HG03442 (cell line): ENCODE data around the gene GXYLT1.
A peak's percentile ranks its signal among the peaks of the same experiment; 100 is the strongest.
"Not testable (repeated sequence)": the region's sequence is repeated elsewhere in the genome, so short reads cannot be mapped to it uniquely, and the experiment has no call there.

Source experiments
- ATAC-seq: cut with Tn5 transposase; IDR thresholded peaks from one replicate; pipeline ENCODE4 v1.9.1; 2021; ENCODE audit warnings: mild to moderate bottlenecking, moderate library complexity; ENCODE audit not compliant: unreplicated experiment

GXYLT1 gene

GRCh38 chr12:42144408-42145196 lies at the start of gene GXYLT1:
Gene GXYLT1, minus strand, starts transcription at chr12:42144874. Its CDS starts 228 bp downstream, at chr12:42144646.
- ATAC-seq: peak; percentile 90

- no peak for ATAC-seq
These were observed 48.0 kb upstream of the GXYLT1 start for GRCh38 chr12:42192686-42193085.

GRCh38 chr12:42192258-42192657 lies 47.6 kb upstream of the GXYLT1 start:
- no peak for ATAC-seq

GRCh38 chr12:42190376-42190775 lies 45.7 kb upstream of the GXYLT1 start:
- no peak for ATAC-seq

DNA sequence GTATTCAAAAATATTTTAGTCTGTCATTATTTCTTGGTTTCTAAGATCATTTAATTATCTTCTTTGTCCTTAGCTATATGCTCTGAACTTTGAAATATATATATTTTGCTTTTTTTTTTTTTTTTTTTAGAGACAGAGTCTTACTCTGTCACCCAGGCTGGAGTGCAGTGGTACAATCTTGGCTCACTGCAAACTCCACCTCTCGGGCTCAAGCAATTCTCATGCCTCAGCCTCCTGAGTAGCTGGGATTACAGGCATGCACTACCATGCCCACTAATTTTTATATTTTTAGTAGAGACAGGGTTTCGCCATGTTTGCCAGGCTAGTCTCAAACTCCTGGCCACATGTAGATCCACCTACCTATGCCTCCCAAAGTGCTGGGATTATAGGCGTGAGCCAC lies 43.6 kb upstream of the GXYLT1 start:
- not testable (repeated sequence) for ATAC-seq

DNA sequence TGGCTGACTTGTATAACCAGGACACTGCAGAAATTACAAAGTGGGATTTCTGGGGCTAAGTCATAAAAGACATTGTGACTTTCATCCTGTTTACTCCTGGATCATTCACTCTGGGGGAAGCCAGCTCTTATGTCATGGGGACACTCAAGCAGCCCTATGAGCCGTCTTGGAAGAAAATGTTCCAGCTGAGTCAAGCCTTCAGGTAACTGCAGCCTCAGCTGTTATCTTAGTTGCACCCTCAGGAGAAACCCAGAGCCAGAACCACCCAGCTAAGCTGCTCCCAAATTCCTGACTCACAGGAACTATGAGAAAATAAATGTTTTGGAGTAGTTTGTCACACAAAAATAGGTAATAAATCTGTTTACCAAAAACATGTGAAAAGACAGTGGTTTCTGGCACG lies 43.1 kb upstream of the GXYLT1 start:
- no peak for ATAC-seq

DNA sequence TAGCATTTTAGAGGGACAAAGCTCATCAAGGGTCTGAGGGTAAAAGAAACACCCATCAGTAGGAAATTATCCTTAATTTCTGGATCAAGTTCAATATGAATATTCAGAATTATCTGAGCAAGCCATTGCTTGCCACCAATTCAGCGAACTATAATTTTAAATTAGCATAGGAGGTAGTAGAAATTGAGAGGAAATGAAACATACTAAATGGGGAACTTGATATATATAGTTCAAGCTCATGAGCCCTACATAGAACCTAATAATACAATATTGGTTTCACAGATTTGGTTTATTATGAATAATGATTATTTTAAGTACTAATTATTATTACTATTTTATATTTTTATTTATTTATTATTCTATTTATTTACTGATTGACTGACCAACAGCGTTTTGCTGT lies 42.1 kb upstream of the GXYLT1 start:
- ATAC-seq: no peak

DNA sequence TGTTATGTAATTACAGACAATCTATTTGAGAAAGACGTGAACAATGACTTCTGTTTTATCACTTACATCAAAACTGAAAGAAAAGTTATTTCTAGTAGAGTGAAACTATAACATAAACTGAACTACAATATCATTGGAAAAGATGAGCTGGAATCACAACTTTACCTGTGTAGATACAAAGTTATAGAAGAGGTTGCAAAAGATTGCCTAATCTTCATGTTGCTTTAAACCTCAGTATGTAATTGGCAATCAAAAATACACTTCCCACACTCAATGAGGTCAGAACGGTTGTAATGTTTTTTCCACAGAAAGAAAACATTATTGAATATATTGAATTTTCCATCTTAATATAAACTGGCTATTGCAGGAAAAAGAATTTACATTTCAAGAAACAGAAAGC lies 37.7 kb upstream of the GXYLT1 start:
- no peak for ATAC-seq

GRCh38 chr12:42180990-42181596 lies 36.4 kb upstream of the GXYLT1 start:
- ATAC-seq: no peak

GRCh38 chr12:42178101-42178500 lies 33.4 kb upstream of the GXYLT1 start:
- ATAC-seq: no peak

DNA sequence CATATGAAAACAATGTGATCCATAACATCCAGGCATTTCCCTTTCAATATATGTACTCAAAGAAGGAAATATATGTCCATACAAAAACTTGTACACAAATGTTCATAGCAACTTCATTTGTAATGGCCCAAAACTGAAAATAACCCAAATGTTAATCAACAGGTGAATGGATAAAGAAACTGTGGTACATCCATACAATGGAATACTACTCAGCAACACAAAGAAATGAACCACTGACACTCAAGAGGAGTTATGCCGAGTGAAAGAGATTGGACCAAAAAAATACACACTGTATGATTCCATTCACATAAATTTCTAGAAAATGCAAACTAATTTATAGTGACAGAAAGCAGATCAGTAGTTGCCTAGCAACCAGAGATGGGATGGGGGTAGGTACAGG lies 30.3 kb upstream of the GXYLT1 start:
- ATAC-seq: no peak

GRCh38 chr12:42173961-42174521 lies 29.4 kb upstream of the GXYLT1 start:
- ATAC-seq: no peak

DNA sequence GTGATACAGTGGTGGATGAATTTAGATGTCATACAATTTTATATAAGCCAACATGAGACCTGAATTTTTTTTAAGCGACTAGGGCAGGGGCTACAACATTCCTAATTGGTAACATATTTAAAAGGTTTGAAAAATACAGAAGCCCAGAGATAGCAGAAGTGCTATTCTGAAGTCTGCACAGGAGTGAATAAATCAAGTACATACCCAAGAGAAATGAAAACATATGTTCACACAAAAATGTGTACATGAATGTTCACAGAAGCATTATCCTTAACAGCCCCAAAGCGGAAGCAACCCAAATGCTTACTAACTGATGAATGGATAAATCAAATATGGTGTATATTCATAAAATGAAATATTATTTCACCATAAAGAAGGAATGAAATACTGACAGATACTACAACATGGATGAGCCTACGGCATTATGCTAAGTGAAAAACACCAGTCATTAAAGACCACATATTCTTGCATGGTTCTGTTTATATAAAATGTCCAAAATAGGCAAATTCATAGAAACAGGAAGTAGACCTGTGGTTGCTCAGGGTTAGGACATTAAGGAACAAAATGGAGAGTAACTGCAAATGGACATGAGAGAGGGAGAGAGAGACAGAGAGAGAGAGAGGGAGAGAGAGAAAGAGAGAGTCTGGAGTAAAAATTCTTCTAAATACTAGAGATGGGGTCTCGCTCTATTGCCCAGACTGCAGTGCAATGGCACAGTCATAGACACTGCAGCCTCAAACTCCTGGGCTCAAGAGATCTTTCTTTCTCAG lies 28.0 kb upstream of the GXYLT1 start:
- ATAC-seq: no peak

DNA sequence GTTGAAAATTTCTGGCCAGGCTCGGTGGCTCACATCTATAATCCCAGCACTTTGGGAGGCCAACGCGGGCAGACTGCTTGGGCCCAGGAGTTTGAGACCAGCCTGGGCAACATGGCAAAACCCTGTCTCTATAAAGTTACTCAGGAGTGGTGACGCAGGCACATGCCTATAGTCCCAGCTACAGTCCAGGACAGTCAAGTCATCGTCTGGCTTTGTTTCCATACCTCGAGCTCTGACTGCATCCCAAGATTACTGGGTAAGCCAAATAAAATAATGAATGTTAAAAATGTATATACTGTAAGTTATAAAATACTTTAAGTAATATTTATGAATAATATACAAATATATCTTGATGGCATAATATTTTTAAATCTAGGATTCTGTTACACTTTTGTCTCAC lies 23.0 kb upstream of the GXYLT1 start:
- no peak for ATAC-seq

DNA sequence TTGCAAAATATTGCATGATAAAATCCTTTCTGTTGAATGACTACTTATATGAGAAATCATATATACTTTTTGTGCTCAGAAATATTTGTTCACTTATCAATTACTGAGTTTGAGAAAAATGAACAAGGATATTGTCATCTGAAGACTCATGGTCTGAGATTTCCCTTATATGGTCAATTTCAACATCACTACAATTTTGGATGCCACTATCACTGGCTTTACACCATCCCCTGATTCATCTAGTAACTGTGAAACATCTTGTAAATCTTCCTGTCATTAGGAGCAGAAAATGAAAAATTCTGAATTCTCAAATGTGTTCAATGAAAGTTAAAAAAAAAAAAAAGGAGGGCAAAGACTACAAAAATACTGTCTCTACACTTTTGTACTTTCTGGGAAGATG lies 21.8 kb upstream of the GXYLT1 start:
- no peak for ATAC-seq

DNA sequence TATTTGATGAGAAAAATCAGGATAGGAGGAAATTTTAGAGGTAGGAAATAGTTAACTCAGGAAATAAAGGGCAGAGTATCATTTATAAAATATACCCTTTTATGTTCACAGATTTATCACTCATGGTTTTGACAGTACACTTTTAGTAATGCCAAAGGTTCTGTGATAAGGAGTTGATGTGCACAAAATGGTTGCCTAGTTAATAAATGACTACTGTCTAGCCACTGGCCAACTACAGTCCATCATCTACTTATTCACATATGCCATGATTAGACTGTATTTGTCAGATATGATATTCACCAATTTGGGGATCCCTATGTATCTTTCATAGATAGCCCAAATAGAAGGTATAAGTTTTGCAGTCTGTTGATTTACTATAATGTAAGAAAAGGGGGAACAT lies 19.2 kb upstream of the GXYLT1 start:
- ATAC-seq: no peak

GRCh38 chr12:42162965-42163364 lies 18.3 kb upstream of the GXYLT1 start:
- no peak for ATAC-seq

- no peak for ATAC-seq
These were observed 17.5 kb upstream of the GXYLT1 start for GRCh38 chr12:42162193-42162592.

GRCh38 chr12:42161529-42161928 lies 16.9 kb upstream of the GXYLT1 start:
- no peak for ATAC-seq

DNA sequence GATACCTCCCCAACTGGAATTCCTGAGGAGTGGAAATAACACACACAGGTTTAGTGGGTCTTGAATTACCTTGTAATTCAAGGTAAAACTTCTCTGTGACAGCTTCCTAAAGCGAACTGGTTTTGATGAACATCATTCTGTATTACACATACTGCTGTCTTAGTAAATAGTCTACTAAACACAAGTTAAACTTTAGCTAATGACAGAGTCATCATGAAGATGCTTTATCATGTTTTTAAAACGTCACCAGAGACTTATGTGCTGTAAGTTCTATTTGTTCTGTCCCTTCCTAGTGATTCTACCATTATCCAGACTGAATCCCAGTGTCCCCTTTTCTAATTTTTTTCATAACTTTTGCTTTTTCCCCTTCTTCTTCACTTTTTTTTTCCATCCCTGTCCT lies 11.6 kb upstream of the GXYLT1 start:
- ATAC-seq: no peak

DNA sequence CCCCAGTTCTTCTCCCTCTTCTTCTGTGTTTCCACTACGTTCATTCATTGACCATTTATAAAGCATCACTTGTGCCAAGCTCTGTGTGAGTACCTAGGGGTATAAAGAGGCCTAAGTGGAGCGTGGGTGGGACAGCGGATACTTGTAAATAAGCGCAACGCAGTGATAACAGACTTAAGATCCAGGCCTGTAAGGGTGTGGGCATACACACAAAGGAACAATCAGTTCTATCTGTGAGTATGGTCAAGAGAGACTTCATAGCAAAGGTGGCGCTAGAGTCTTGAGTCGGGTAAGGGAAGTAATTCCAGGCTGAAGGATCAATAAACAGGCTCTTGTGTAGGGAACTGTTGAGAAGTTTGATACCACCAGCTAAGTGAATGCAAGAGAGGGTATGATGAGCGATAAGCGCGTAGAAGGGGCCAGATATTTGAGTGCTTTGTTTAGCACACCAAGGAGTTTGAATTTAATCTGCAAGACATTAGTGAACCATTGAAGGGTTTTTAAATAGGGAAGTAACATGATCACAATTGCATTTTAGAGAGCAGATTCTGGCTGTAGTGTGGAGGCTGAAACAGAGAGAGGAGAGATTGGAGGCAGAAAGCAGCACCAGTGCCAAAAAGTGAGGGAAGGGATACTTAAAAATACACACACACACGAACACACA lies 1.0 kb upstream of the GXYLT1 start:
- ATAC-seq: no peak
